SJCRH30 (cell line): ENCODE results near the gene BIRC5. TPM values are rescaled to one million over a fixed set of nuclear protein-coding genes. Genes with fewer than 3 reads are reported as not detected.
A peak's percentile ranks its signal among the peaks of the same experiment; 100 is the strongest.

ENCODE experiments used
- DNase-seq, 2 experiments: peaks; one replicate each; pipeline ENCODE4 v3.0.0-alpha.2; 2015 to 2020
- H3K27ac ChIP-seq: fragments of 250-450 bp; sonication (Bioruptor Pico); 2 replicates; pipeline ENCODE4 v1.5.1; 2020; ENCODE audit warnings: mild to moderate bottlenecking, moderate library complexity
- H3K27me3 ChIP-seq: fragments of 250-450 bp; sonication (Bioruptor Pico); 2 replicates; pipeline ENCODE4 v1.5.1; 2020; ENCODE audit warnings: mild to moderate bottlenecking, moderate library complexity
- H3K36me3 ChIP-seq: fragments of 250-450 bp; sonication (Bioruptor Pico); 2 replicates; pipeline ENCODE4 v1.5.1; 2020; ENCODE audit warnings: mild to moderate bottlenecking, moderate library complexity
- H3K4me1 ChIP-seq: fragments of 250-450 bp; sonication (Bioruptor Pico); 2 replicates; pipeline ENCODE4 v1.5.1; 2020; ENCODE audit warnings: mild to moderate bottlenecking, moderate library complexity
- H3K4me3 ChIP-seq: fragments of 250-450 bp; sonication (Bioruptor Pico); 2 replicates; pipeline ENCODE4 v1.5.1; 2020; ENCODE audit warnings: mild to moderate bottlenecking, moderate library complexity
- H3K9me3 ChIP-seq: fragments of 250-450 bp; sonication (Bioruptor Pico); replicated peaks from 2 replicates; pipeline ENCODE4 v1.5.1; 2020; ENCODE audit warnings: mild to moderate bottlenecking, moderate library complexity
- total RNA-seq: library from RNA; depleted of rRNA; stranded (reverse); fragments of >200 nt; shearing (Covaris generic); gene quantifications from 2 replicates; pipeline ENCODE4 v1.2.3, GENCODE V29; 2014

The BIRC5 gene
- total RNA-seq, 1 experiment from 2014 or later, result 255 TPM

- peaks cover 8% of the 10 kb centered on the region; the same call in 1 of the 2 replicates for H3K4me1 ChIP-seq
Observed at GRCh38 chr17:78175643-78175981, 38.4 kb upstream of the BIRC5 start.

GRCh38 chr17:78176548-78177025 lies 37.5 kb upstream of the BIRC5 start:
- peaks cover 76% of the 10 kb centered on the region for H3K36me3 ChIP-seq
- H3K27ac ChIP-seq, result no peak overlapping the region
- peaks cover 10% of the 10 kb centered on the region; the same call in 1 of the 2 replicates for H3K4me1 ChIP-seq
- H3K9me3 ChIP-seq, result no peaks in the 10 kb centered on the region
- DNase-seq, result no peak
- no peak overlapping the region for H3K4me3 ChIP-seq
- H3K27me3 ChIP-seq, result no peaks in the 10 kb centered on the region

More at GRCh38 chr17:78175643-78175981, 38.4 kb upstream of the BIRC5 start:
- DNase-seq, result no peak
- no peak overlapping the region for H3K4me3 ChIP-seq
- H3K27ac ChIP-seq, result no peak overlapping the region
- peaks cover 66% of the 10 kb centered on the region for H3K36me3 ChIP-seq
- no peaks in the 10 kb centered on the region for H3K9me3 ChIP-seq
- no peaks in the 10 kb centered on the region for H3K27me3 ChIP-seq

- Histone ChIP-seq H3K4me1 (peaks cover 5% of the 10 kb centered on the region; the same call in 1 of the 2 replicates), H3K27ac (no peak overlapping the region), H3K27me3 (no peaks in the 10 kb centered on the region), H3K36me3 (peaks cover 91% of the 10 kb centered on the region), H3K4me3 (no peak overlapping the region), H3K9me3 (no peaks in the 10 kb centered on the region)
- no peak for DNase-seq
Observed at GRCh38 chr17:78179372-78179771, 34.7 kb upstream of the BIRC5 start.

GRCh38 chr17:78180083-78180482 lies 34.0 kb upstream of the BIRC5 start:
- no peaks in the 10 kb centered on the region for H3K27me3 ChIP-seq
- H3K9me3 ChIP-seq, result no peaks in the 10 kb centered on the region
- H3K4me1 ChIP-seq, result peaks cover 12% of the 10 kb centered on the region
- peaks cover 92% of the 10 kb centered on the region for H3K36me3 ChIP-seq
- no peak overlapping the region for H3K4me3 ChIP-seq
- DNase-seq, result no peak
- no peak overlapping the region for H3K27ac ChIP-seq

- Histone ChIP-seq H3K36me3 (peaks cover 91% of the 10 kb centered on the region), H3K4me1 (peaks cover 15% of the 10 kb centered on the region)
- DNase-seq, result no peak
Observed at GRCh38 chr17:78180508-78180907, 33.5 kb upstream of the BIRC5 start.

GRCh38 chr17:78182504-78182903 lies 31.5 kb upstream of the BIRC5 start:
- no peak overlapping the region for H3K27ac ChIP-seq
- H3K27me3 ChIP-seq, result no peaks in the 10 kb centered on the region
- H3K36me3 ChIP-seq, result peaks cover 75% of the 10 kb centered on the region
- H3K4me3 ChIP-seq, result no peak overlapping the region
- H3K9me3 ChIP-seq, result no peaks in the 10 kb centered on the region
- H3K4me1 ChIP-seq, result peaks cover 22% of the 10 kb centered on the region
- DNase-seq, result no peak

More at GRCh38 chr17:78180508-78180907, 33.5 kb upstream of the BIRC5 start:
- Histone ChIP-seq H3K9me3 (no peaks in the 10 kb centered on the region), H3K4me3 (no peak overlapping the region), H3K27me3 (no peaks in the 10 kb centered on the region), H3K27ac (no peak overlapping the region)

GRCh38 chr17:78183916-78184315 lies 30.1 kb upstream of the BIRC5 start:
- Histone ChIP-seq H3K9me3 (no peaks in the 10 kb centered on the region), H3K36me3 (peaks cover 62% of the 10 kb centered on the region), H3K27me3 (no peaks in the 10 kb centered on the region), H3K4me1 (peaks cover 26% of the 10 kb centered on the region), H3K4me3 (no peak overlapping the region), H3K27ac (no peak overlapping the region)
- DNase-seq, result no peak

- Histone ChIP-seq H3K4me1 (peaks cover 26% of the 10 kb centered on the region), H3K4me3 (no peak overlapping the region), H3K27ac (no peak overlapping the region), H3K36me3 (peaks cover 57% of the 10 kb centered on the region), H3K27me3 (no peaks in the 10 kb centered on the region), H3K9me3 (no peaks in the 10 kb centered on the region)
- DNase-seq, result no peak
Observed at GRCh38 chr17:78184351-78184750, 29.7 kb upstream of the BIRC5 start.

GRCh38 chr17:78184868-78185267 lies 29.2 kb upstream of the BIRC5 start:
- no peaks in the 10 kb centered on the region for H3K27me3 ChIP-seq
- no peak overlapping the region for H3K27ac ChIP-seq
- peaks cover 26% of the 10 kb centered on the region for H3K4me1 ChIP-seq
- H3K36me3 ChIP-seq, result peaks cover 52% of the 10 kb centered on the region
- H3K4me3 ChIP-seq, result no peak overlapping the region
- no peak for DNase-seq
- H3K9me3 ChIP-seq, result no peaks in the 10 kb centered on the region

GRCh38 chr17:78185981-78186691 lies 27.9 kb upstream of the BIRC5 start:
- H3K27ac ChIP-seq, result no peak overlapping the region
- H3K4me1 ChIP-seq, result peaks cover 22% of the 10 kb centered on the region
- H3K9me3 ChIP-seq, result no peaks in the 10 kb centered on the region
- DNase-seq, result peak; percentile 92 to 94
- H3K27me3 ChIP-seq, result no peaks in the 10 kb centered on the region
- peaks cover 45% of the 10 kb centered on the region for H3K36me3 ChIP-seq
- peak overlapping the region; percentile 76 for H3K4me3 ChIP-seq

GRCh38 chr17:78186692-78187595 lies 27.1 kb upstream of the BIRC5 start, which contains the start of the genes AFMID and TK1:
AFMID (plus strand) TSS chr17:78187362; CDS start chr17:78187371, 9 bp downstream.
TK1 (minus strand) TSS chr17:78187052; CDS start chr17:78186994, 58 bp downstream.
- peak; percentile 100 for DNase-seq
- H3K27me3 ChIP-seq, result no peaks in the 10 kb centered on the region

GRCh38 chr17:78196716-78197115 lies 17.3 kb upstream of the BIRC5 start:
- no peak overlapping the region for H3K27ac ChIP-seq
- H3K4me3 ChIP-seq, result no peak overlapping the region
- H3K27me3 ChIP-seq, result no peaks in the 10 kb centered on the region
- no peak for DNase-seq
- no peaks in the 10 kb centered on the region; the same call in 1 of the 2 replicates for H3K4me1 ChIP-seq
- H3K9me3 ChIP-seq, result no peaks in the 10 kb centered on the region
- peaks cover 31% of the 10 kb centered on the region for H3K36me3 ChIP-seq

More at GRCh38 chr17:78186692-78187595, 27.1 kb upstream of the BIRC5 start, which contains the start of the genes AFMID and TK1:
- Histone ChIP-seq H3K9me3 (no peaks in the 10 kb centered on the region), H3K4me1 (peaks cover 22% of the 10 kb centered on the region), H3K4me3 (peak within 1 kb of the TSS; percentile 76), H3K27ac (peak within 1 kb of the TSS; percentile 82), H3K36me3 (peaks cover 40% of the 10 kb centered on the region)

- Histone ChIP-seq H3K9me3 (no peaks in the 10 kb centered on the region), H3K36me3 (peaks cover 31% of the 10 kb centered on the region), H3K27me3 (no peaks in the 10 kb centered on the region), H3K4me3 (no peak overlapping the region), H3K27ac (no peak overlapping the region), H3K4me1 (no peaks in the 10 kb centered on the region; the same call in 1 of the 2 replicates)
- DNase-seq, result no peak
Observed at GRCh38 chr17:78197147-78197832, 16.8 kb upstream of the BIRC5 start.

GRCh38 chr17:78200451-78200850 lies 13.6 kb upstream of the BIRC5 start:
- no peak overlapping the region for H3K4me3 ChIP-seq
- H3K4me1 ChIP-seq, result no peaks in the 10 kb centered on the region; the same call in 1 of the 2 replicates
- peaks cover 32% of the 10 kb centered on the region for H3K36me3 ChIP-seq
- H3K27ac ChIP-seq, result no peak overlapping the region
- no peak for DNase-seq
- H3K9me3 ChIP-seq, result no peaks in the 10 kb centered on the region
- H3K27me3 ChIP-seq, result no peaks in the 10 kb centered on the region
